Measurements from ENCODE around the gene TES. TPM values are rescaled to one million over a fixed set of nuclear protein-coding genes. Genes with fewer than 3 reads are reported as not detected.

TES gene
- total and polyA plus RNA-seq, 2 of the 13 experiments (the other 11 are each of a cell fraction or from before 2014, with no cell fraction given), result 21.6 to 23.0 TPM

GRCh38 chr7:116209561-116210070 is 723 bp upstream of the TES start (continued):
- TF ChIP-seq REST (IDR thresholded peaks at IDR 0.05; ENCODE audit: borderline replicate concordance in 1 of 2, low read depth in 1 of 2, low read length in 2 of 2), result no peak
- no peak for TF ChIP-seq KDM2A (CRISPR knock-in tag; IDR thresholded peaks at IDR 0.05; ENCODE audit: borderline replicate concordance, low read depth)
- no peak for TF ChIP-seq ZNF543 (CRISPR knock-in tag; IDR thresholded peaks at IDR 0.05)
- TF ChIP-seq ZSCAN22 (CRISPR knock-in tag; IDR thresholded peaks at IDR 0.05), result no peak
- no peak for TF ChIP-seq USF2 (IDR thresholded peaks at IDR 0.05; ENCODE audit: low read depth, low read length)
- no peak for TF ChIP-seq USF2 (CRISPR knock-in tag; IDR thresholded peaks at IDR 0.05; ENCODE audit: borderline replicate concordance)
- no peak for TF ChIP-seq SNRNP70 (IDR thresholded peaks at IDR 0.05; ENCODE audit: low read depth, low read length)

Data from HepG2 (cell line).